ENCODE results near the gene MAP3K3. TPM values are rescaled to one million over a fixed set of nuclear protein-coding genes. Genes with fewer than 3 reads are reported as not detected.
A peak's percentile ranks its signal among the peaks of the same experiment; 100 is the strongest.

Gene MAP3K3
- total and polyA plus RNA-seq, 9 of the 15 experiments (the other 6 are each of a cell fraction or from before 2014, with no cell fraction given) = 0.69 to 16.5 (median 12.1) TPM

DNA sequence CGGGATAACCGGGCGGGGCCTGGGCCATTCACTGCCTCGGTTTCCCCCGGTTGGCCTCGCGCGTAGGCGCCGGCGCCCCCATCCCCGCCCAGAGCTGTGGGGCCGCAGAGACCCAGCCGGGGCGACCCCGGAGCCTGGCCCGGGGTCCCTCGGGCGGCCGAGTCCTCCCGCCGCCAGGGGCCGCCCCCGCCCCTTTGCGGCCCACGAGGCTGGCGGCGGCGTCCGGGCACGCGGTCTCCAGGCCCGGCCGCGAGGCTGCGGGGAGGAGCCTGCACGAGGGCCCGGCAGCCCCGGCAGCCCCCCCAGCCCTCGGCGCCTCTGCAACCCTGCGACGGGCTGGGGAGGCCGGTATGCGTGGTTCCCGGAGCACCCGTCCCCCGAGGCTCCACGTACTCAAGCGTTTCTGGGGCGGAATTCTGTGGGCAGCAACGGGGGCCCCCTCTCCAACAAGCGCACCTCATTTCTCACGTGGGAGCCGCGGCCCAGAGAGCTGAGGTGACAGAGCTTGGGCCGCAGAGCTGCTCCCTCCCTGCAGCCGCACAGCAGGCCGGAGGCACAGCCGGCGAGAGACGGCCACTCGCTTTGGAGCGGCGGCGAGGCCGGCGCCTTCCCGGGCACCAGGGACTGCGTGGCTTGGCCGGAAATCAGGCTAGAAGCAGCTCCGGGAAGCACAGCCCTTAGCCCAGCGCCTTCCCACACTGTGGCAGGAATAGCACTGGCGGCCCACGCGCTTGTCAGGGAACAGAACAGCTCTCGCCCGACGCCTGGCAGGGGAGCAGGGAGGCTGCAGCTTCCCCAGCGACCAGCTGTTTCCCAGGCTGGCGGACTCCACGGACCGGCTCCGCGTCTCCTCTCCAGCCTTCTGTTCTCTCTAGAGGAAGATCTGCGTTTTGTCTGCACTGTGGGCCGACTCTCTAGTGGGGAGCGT is 78.6 kb downstream of the MAP3K3 start:
- WGBS (ENCODE audit: insufficient coverage, low coverage, missing lambda C conversion rate) = 93% methylated on average over 24 of the region's 88 CpGs
- DNase-seq (ENCODE audit: extremely low read depth in 1 of 4, low spot score in 3 of 4) = no peak
- H3K9me1 ChIP-seq (ENCODE audit: control insufficient read depth, insufficient read depth, low read length) = no peaks in the 10 kb centered on the region
- H2AFZ ChIP-seq (ENCODE audit: low read depth, low read length) = peak overlapping the region; percentile 54; the same call in 1 of the 2 replicates
- H3K27ac ChIP-seq (ENCODE audit: extremely low read depth, low read depth, low read length) = no peak overlapping the region
- FAIRE-seq = no peak
- peak; percentile 69 for TF ChIP-seq PCBP1 (IDR thresholded peaks at IDR 0.05; ENCODE audit: low read depth, low read length, poor library complexity, severe bottlenecking)
- TF ChIP-seq POLR2G (IDR thresholded peaks at IDR 0.05; ENCODE audit: low read depth, low read length) = peak; percentile 42; the same call in 1 of the 2 replicates
- no peak for TF ChIP-seq TBL1XR1 (IDR thresholded peaks at IDR 0.05; ENCODE audit: low read length in 2 of 2)
- TF ChIP-seq, protein P1, sequence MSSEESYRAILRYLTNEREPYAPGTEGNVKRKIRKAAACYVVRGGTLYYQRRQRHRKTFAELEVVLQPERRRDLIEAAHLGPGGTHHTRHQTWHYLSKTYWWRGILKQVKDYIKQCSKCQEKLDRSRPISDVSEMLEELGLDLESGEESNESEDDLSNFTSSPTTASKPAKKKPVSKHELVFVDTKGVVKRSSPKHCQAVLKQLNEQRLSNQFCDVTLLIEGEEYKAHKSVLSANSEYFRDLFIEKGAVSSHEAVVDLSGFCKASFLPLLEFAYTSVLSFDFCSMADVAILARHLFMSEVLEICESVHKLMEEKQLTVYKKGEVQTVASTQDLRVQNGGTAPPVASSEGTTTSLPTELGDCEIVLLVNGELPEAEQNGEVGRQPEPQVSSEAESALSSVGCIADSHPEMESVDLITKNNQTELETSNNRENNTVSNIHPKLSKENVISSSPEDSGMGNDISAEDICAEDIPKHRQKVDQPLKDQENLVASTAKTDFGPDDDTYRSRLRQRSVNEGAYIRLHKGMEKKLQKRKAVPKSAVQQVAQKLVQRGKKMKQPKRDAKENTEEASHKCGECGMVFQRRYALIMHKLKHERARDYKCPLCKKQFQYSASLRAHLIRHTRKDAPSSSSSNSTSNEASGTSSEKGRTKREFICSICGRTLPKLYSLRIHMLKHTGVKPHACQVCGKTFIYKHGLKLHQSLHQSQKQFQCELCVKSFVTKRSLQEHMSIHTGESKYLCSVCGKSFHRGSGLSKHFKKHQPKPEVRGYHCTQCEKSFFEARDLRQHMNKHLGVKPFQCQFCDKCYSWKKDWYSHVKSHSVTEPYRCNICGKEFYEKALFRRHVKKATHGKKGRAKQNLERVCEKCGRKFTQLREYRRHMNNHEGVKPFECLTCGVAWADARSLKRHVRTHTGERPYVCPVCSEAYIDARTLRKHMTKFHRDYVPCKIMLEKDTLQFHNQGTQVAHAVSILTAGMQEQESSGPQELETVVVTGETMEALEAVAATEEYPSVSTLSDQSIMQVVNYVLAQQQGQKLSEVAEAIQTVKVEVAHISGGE (CRISPR knock-in tag; IDR thresholded peaks at IDR 0.05) = 0 out of 6 replicates have a peak, but pooled peaks of 1 of the 3 experiments have one; percentile 21
- TF ChIP-seq, protein P2, sequence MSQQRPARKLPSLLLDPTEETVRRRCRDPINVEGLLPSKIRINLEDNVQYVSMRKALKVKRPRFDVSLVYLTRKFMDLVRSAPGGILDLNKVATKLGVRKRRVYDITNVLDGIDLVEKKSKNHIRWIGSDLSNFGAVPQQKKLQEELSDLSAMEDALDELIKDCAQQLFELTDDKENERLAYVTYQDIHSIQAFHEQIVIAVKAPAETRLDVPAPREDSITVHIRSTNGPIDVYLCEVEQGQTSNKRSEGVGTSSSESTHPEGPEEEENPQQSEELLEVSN (IDR thresholded peaks at IDR 0.05; ENCODE audit: borderline replicate concordance in 1 of 2, extremely low read depth in 1 of 2, insufficient read depth in 1 of 2, insufficient read length in 1 of 2, low read depth in 1 of 2, low read length in 1 of 2, poor library complexity in 1 of 2, severe bottlenecking in 1 of 2) = peak in 1 of 2 experiments; percentile 27
- TF ChIP-seq, protein P3, sequence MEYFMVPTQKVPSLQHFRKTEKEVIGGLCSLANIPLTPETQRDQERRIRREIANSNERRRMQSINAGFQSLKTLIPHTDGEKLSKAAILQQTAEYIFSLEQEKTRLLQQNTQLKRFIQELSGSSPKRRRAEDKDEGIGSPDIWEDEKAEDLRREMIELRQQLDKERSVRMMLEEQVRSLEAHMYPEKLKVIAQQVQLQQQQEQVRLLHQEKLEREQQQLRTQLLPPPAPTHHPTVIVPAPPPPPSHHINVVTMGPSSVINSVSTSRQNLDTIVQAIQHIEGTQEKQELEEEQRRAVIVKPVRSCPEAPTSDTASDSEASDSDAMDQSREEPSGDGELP (CRISPR knock-in tag; IDR thresholded peaks at IDR 0.05; ENCODE audit: borderline replicate concordance) = peak; percentile 26; the same call in 1 of the 2 replicates
- TF ChIP-seq, protein P4, sequence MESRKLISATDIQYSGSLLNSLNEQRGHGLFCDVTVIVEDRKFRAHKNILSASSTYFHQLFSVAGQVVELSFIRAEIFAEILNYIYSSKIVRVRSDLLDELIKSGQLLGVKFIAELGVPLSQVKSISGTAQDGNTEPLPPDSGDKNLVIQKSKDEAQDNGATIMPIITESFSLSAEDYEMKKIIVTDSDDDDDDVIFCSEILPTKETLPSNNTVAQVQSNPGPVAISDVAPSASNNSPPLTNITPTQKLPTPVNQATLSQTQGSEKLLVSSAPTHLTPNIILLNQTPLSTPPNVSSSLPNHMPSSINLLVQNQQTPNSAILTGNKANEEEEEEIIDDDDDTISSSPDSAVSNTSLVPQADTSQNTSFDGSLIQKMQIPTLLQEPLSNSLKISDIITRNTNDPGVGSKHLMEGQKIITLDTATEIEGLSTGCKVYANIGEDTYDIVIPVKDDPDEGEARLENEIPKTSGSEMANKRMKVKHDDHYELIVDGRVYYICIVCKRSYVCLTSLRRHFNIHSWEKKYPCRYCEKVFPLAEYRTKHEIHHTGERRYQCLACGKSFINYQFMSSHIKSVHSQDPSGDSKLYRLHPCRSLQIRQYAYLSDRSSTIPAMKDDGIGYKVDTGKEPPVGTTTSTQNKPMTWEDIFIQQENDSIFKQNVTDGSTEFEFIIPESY (CRISPR knock-in tag; IDR thresholded peaks at IDR 0.05) = peak; percentile 86
- TF ChIP-seq BRF2 (IDR thresholded peaks at IDR 0.05; ENCODE audit: borderline replicate concordance, insufficient read depth, insufficient read length) = no peak
- no peaks in the 10 kb centered on the region for H3K9me3 ChIP-seq (replicated peaks; ENCODE audit: control insufficient read depth, insufficient read depth, low read depth, low read length)
- peaks cover 2% of the 10 kb centered on the region; the same call in 1 of the 3 replicates for H3K36me3 ChIP-seq (ENCODE audit: control insufficient read depth, insufficient read depth, low read length)
- intact Hi-C loops (cut with micrococcal nuclease) (no loop called here), in situ Hi-C loops (cut with MboI) (no loop called here)
- POLR2A ChIA-PET = interaction anchor here (0.6 to 1.6 kb wide), 5 partner anchors 8 to 545 kb away, joined by 3 to 7 read pairs (median 4); no protein-coding TSS in a partner anchor
- H3K4me3 ChIP-seq = peak overlapping the region; percentile 51; the same call in 1 of the 2 replicates
- no peaks in the 10 kb centered on the region for H3K79me2 ChIP-seq (ENCODE audit: control insufficient read depth, insufficient read depth, low read length)
- H3K9ac ChIP-seq (ENCODE audit: insufficient read depth in 1 of 2, low read depth in 2 of 2, low read length in 2 of 2) = peak overlapping the region in 1 of 2 experiments; percentile 68; a peak in 2 of 4 replicates
- ATAC-seq = no peak
- no TSS peak for BruUV-seq (replicated peaks)
- H3K27me3 ChIP-seq (ENCODE audit: control insufficient read depth in 2 of 2, insufficient read depth in 2 of 2, low read length in 2 of 2) = no peaks in the 10 kb centered on the region
- H3K4me1 ChIP-seq (replicated peaks in 1 of 2; ENCODE audit: control insufficient read depth in 2 of 2, insufficient read depth in 2 of 2, low read length in 2 of 2) = peaks cover 0 to 47% of the 10 kb centered on the region in 2 experiments; a peak in 2 of 5 replicates
- peak overlapping the region; percentile 55 for H3K4me2 ChIP-seq (ENCODE audit: insufficient read depth, low read length)
- CTCF ChIA-PET (ENCODE audit: low intra/inter-chr PET ratio) = no interaction called here
- no peaks in the 10 kb centered on the region for H4K20me1 ChIP-seq (replicated peaks; ENCODE audit: control insufficient read depth, insufficient read depth, low read length)
